HG03520 (cell line): ENCODE data around the gene SLC25A26.

ENCODE experiments used
- ATAC-seq: cut with Tn5 transposase; IDR thresholded peaks from one replicate; pipeline ENCODE4 v1.9.1; 2021; ENCODE audit warnings: mild to moderate bottlenecking, moderate library complexity; ENCODE audit not compliant: unreplicated experiment

SLC25A26 gene, protein sequence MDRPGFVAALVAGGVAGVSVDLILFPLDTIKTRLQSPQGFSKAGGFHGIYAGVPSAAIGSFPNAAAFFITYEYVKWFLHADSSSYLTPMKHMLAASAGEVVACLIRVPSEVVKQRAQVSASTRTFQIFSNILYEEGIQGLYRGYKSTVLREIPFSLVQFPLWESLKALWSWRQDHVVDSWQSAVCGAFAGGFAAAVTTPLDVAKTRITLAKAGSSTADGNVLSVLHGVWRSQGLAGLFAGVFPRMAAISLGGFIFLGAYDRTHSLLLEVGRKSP

DNA sequence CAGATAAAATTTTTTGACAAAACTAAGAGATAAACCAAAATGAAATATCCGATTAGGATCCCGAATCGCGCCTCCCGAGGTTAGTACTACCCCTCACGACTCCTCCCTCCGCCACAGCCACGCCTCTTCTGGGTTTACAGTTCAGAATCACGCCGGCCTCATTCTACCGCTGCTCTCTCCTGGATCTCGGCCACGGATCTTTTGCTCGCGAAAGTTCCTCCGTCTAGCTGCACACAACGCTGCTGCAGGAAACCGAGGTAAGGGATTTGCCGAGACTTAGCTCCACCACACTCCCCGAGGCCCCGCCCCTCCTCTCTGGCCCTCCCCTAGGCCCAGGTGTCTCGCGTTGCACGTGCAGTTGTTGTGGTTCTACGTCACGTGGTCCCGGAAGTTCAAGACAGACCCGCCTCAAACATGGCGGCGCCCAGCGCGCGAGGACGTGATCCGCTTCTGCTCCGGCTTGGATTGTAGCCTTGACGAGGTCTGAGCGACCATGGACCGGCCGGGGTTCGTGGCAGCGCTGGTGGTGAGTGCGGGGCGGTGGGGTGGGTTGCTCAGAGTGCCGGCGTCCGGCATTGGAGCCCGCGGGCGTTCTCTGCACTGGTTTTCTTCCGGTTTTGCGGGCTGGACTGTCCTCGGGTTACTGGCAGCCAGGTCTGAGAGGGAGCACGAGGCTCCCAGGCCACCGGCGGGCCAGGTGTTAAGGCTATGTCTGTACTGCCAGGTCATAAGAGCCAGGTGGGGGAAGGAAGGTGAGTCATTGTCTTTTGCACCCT lies at the start of gene SLC25A26:
TSS of gene SLC25A26 (plus strand) at position 400 of the 776 bp plus-strand sequence. CDS start at position 494, 94 bp downstream.
- peak; percentile 99 for ATAC-seq

- ATAC-seq = no peak
Observed at GRCh38 chr3:66172394-66172793, 48.4 kb upstream of the SLC25A26 start.

GRCh38 chr3:66177026-66177425 lies 43.8 kb upstream of the SLC25A26 start:
- no peak for ATAC-seq

DNA sequence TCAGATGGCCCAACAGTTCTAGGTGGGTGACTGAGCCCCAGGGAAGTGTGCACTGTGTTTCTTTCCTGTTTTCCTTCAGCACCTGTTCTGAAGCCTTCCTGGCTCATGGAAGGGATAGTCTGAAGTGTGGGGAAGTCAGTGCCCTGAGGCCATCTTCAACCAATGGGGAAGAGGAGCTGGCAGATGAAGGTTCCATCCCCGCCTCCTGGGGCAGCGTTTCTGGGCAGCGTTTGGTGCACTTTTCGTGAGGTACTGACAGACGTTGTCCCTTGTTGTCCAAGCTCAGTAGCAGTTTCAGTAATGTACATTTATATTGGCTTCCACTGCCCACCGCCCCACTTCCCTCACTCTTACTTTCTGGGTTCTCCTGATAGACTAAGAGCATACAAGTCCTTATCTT lies 42.6 kb upstream of the SLC25A26 start:
- no peak for ATAC-seq

GRCh38 chr3:66179793-66180192 lies 41.0 kb upstream of the SLC25A26 start:
- ATAC-seq = no peak

DNA sequence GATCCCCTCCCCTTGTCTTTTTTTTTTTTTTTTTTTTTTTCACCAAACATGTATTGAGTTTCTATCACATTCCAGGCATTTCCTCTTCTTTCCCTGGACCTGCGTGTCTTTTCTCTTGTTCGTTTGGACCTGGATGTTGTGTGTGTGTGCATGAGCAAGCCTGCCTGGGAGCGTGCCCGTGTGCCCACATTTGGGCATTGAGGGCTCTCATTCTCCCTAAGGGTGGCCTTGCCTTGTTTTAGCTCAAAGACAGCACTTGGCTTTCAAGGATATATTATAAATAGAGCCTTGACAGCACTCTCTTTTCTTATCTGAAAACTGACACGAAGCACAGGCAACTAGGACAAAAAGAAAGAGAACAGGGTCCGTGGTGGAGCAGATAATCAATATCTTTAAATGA lies 39.0 kb upstream of the SLC25A26 start:
- ATAC-seq = no peak

DNA sequence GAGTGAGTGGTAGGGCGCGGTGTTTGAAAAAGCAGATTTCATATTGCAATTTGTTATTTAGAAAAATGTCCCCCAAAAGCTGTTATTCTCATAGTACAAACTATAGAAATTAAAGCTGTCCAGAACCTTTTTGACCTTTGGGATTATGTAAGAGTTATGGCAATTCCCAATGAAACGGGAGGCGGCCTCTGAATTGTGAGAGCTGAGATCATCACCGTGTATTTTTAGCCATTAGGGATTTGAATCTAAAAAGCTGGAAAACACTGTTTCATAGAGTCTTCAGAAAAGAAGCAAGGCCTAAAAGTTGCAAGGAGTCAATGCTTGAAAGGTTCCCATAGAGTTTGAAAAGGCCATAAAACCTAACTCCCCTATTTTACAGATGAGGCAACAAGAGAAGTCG lies 38.6 kb upstream of the SLC25A26 start:
- no peak for ATAC-seq

- no peak for ATAC-seq
Observed at GRCh38 chr3:66186545-66186944, 34.3 kb upstream of the SLC25A26 start.

- ATAC-seq = no peak
Observed at GRCh38 chr3:66195347-66195783, 25.4 kb upstream of the SLC25A26 start.

GRCh38 chr3:66196633-66197032 lies 24.2 kb upstream of the SLC25A26 start:
- ATAC-seq = no peak

- ATAC-seq = no peak
Observed at GRCh38 chr3:66198437-66199088, 22.2 kb upstream of the SLC25A26 start.

DNA sequence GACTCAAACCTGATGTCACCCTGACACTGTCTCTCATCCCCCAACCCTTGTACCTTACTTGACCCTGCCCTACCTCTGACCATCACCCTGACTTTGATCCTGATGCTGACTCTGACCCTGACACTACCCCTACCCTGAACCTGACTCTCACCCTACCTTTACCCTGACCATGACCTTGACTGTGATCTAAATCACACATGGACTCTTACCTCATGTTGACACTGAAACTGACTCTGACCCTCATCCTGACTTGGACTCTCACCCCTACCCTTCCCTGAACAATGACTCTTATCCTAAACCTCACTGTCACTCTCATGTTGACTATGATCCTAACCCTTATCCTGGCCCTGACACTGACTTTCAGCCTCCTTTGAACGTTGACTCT lies 21.7 kb upstream of the SLC25A26 start:
- no peak for ATAC-seq

DNA sequence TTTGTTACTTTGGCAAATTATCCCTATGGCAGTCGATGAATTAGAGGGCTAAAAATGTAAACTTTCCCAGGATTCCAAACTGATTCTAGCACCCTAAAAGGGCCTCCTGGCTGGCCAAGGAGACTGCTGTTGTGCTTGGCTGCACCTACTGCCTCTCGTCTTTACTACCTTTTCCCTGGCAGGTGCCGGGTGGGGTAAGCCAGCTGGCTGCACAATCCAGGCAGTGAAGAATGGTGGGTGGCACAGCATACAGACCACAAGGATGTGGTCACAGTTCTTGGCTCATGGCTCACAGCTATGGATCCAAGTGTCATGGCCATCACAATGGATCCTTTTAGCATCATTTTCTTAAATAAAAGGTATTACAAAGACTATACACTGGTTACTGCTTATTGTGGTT lies 20.7 kb upstream of the SLC25A26 start:
- no peak for ATAC-seq

DNA sequence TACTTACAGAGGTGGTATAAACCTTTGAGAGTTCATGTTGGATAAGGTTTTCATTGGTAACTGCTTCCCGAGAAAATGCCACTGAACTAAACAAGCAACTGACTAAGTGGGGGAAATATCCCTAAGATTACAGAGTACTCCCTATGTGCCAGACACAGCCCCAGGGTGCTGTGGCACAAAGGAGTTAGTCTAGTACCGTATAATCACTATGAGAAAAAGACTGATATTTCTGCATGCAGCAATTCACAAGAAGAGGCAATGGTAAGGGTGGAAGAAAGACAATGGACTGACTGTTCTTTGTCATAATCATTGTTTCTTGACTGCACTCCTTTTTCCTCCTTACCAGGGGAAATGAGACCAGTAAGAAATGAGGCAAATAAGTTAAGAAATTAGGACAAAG lies 20.0 kb upstream of the SLC25A26 start:
- no peak for ATAC-seq

GRCh38 chr3:66203275-66203674 lies 17.5 kb upstream of the SLC25A26 start:
- ATAC-seq = no peak

GRCh38 chr3:66206806-66207205 lies 14.0 kb upstream of the SLC25A26 start:
- no peak for ATAC-seq

GRCh38 chr3:66208189-66208588 lies 12.6 kb upstream of the SLC25A26 start:
- ATAC-seq = no peak

DNA sequence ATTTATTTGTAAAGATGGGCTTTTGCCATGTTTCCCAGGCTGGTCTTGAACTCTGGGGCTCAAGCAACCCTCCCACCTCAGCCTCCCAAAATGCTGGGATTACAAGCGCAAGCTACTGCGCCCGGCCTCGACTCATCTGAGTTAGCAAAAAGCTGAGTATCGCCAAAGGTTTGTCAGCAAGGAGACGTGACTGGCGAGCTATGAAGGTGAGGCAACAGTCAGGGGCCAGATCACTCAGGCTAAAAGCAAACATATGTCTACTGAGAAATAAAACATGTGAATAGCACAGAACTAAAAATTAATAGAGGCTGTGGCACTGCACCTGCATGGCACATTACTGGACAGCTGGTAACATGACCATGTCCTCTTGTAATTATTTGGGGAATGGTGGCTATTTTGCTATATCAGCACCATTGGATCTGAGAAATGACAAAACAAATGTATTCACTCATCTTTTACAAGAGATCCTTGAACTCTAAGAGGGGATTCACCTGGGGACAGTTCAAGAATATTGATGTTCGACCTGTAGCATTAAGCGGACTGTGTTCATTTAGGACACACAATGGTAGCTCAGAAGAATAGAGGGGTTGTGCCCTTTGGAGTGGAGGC lies 10.0 kb upstream of the SLC25A26 start:
- ATAC-seq = no peak

DNA sequence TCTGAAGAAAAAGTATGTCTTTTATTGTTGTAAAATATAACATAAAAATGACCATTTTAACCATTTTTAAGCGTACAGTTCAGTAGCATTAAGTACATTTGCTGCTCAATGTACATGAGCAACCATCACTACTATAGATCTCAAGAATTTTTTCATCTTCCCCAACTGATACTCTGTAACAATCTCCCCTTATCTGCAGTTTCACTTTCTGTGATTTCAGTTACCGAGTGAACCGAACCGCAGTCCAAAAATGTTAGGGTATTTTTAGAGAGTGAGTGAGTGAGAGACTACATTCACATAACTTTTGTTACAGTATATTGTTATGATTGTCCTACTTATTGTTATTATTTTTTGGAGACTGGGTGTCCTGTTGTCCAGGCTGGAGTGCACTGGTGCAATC lies 9.0 kb upstream of the SLC25A26 start:
- peak; percentile 71 for ATAC-seq

DNA sequence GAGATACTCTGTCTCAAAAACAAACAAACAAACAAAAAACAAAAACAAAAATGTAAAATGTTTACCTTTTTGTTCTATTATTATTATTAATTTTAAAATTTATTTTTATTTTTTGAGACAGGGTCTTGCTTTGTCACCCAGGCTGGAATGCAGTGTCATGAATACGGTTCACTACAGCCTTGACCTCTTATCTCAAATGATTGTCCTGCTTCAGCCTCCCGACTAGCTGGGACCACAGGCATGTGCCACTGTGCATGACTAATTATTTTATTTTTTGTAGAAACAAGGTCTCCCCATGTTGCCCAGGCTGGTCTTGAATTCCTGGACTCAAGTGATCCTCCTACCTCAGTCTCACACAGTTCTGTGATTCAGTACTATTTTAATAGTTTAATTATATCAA lies 5.7 kb upstream of the SLC25A26 start:
- ATAC-seq = no peak

DNA sequence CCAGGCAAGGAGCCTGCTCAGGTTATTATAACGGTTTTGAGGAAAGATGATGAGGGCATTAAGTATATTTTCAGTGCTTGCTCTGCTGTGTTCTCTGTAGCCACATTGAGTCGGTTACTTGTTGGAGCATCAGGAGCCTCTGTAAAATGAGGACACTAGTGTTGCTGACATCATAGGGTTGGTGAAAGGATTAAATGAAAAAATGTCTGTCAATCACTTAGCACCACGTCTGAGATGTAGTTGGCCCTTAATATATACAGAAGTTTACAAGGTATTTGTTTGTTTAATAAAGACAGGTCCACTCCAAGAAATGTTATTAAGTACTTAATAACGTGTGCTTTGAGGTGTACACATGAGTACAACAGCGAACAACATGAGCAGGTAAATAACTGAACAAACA lies 735 bp upstream of the SLC25A26 start:
- no peak for ATAC-seq
